HFF-Myc (cell line): ENCODE results near the gene WNT5B.
A peak's percentile ranks its signal among the peaks of the same experiment; 100 is the strongest.
"Not testable (repeated sequence)": the region's sequence is repeated elsewhere in the genome, so short reads cannot be mapped to it uniquely, and the experiment has no call there.

Source experiments
- DNase-seq: peaks from one replicate; pipeline ENCODE4 v3.0.0-alpha.2; 2011; ENCODE audit warnings: low read depth; ENCODE audit errors: extremely low read depth
- H3K4me3 ChIP-seq: replicated peaks from 2 replicates; pipeline ENCODE4 v1.5.1; 2011; ENCODE audit warnings: low read depth, mild to moderate bottlenecking, control low read depth, low read length
- TF ChIP-seq, protein P1 (sequence below): IDR thresholded peaks from 2 replicates; pipeline ENCODE4 v1.5.1; 2012; ENCODE audit warnings: mild to moderate bottlenecking, low read depth, low read length, control low read depth; ENCODE audit errors: missing control alignments

The WNT5B gene

DNA sequence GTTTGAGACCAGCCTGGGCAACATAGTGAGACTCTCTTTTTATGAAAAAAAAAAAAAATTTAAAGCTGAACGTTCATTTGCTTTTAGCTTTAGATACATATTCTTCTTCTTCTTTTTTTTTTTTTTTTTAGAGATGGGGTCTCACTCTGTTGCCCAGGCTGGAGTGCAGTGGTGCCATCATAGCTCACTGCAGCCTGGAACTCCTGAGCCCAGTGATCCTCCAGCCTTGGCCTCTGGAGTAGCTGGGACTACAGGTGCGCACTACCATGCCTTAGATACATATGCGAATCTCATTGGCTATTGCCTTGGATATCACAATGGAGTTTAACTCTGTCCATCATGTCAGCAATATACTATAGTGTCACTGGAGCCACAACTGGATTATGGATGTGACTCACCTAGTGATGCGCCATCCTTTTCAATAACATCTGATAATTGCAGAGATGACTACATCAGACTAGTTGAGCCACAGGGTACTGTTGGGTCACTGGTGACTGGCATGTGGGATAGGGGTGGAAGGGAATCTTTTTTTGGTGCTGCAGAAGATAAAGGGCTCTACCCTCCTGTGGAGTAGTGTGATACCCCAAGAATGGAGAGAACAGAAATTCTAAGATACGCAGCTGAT is 59.2 kb downstream of the WNT5B start:
- no peak for DNase-seq
- TF ChIP-seq, protein P1, sequence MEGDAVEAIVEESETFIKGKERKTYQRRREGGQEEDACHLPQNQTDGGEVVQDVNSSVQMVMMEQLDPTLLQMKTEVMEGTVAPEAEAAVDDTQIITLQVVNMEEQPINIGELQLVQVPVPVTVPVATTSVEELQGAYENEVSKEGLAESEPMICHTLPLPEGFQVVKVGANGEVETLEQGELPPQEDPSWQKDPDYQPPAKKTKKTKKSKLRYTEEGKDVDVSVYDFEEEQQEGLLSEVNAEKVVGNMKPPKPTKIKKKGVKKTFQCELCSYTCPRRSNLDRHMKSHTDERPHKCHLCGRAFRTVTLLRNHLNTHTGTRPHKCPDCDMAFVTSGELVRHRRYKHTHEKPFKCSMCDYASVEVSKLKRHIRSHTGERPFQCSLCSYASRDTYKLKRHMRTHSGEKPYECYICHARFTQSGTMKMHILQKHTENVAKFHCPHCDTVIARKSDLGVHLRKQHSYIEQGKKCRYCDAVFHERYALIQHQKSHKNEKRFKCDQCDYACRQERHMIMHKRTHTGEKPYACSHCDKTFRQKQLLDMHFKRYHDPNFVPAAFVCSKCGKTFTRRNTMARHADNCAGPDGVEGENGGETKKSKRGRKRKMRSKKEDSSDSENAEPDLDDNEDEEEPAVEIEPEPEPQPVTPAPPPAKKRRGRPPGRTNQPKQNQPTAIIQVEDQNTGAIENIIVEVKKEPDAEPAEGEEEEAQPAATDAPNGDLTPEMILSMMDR = no peak
- no peak overlapping the region for H3K4me3 ChIP-seq

DNA sequence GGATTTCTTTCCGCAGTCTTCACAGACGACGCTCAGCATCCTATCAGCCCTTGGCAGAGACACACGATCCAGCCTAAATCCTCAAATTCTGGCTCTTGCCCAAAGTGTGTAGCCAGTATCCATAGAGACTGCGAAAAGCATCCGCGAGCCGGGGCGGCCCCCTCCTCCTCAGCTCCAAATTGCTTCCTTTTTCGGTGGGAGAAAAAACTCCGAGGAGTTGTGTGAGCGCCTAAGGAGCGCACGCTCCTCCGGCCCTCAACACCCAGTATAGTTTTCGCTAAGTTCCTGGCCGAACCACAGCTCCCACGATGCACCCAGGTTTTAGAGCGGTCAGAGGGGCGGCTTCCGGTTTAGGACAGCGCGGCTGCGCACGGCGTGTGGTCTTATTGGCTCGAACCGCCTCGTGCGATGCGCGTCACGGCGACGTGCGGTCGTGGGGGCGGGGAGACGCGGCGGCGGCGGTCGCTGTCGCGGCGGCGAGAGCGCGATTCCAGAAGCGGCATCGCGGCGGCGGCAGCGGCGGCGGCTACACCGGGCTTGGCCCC is 61.6 kb downstream of the WNT5B start, which contains the start of gene ADIPOR2:
Gene ADIPOR2, plus strand, starts transcription at position 493 of the 545 bp plus-strand sequence. CDS start 63,274 bp downstream, outside the sequence.
- TF ChIP-seq, protein P1 = no peak
- DNase-seq = peak; percentile 91
- H3K4me3 ChIP-seq = peak within 1 kb of the TSS; percentile 91

DNA sequence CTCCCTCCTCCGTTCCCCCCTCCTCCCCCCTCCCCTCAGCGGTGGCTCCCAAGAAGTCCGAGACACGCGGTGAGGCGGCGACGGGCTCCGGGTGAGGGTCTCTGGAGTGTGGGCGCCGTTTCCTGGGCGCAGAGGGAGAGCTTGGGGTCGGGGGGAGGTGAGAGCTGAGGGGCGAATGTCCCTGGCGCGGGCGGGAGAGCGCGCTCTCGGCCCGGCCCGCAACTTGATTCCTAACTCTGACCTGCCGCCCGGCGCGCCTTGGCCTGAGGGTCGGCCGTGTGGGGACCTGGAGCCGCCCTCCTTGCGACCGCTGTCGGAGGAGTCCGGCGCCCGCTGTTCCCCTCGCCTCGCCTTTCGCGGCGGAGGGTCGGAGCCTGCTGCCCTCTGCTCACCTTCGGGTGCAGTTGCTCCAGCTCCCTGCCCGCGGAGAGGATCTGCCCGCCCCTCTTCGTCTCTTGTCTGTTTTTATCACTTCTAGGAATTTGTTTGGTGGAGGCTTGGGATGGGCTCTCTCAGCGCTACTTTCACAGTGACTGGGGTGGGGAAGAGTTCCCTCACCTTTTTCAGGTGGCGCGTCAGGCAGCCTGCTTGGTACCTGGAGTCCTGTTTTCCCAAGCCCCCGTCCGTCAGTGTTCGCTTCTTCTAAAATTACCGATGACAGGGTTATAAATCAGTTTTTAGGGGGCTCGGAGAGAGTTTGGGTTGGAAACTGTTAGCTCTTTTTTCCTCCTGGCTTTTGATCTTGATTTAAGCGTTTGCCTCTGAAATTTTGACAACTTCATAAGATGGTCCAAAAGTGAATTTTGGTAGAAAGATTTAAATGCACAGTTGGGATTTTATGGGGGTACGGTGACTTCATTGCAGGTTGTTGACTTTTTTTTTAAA is 62.3 kb downstream of the WNT5B start:
- TF ChIP-seq, protein P1 = no peak
- peak overlapping the region; percentile 91 for H3K4me3 ChIP-seq
- no peak for DNase-seq

DNA sequence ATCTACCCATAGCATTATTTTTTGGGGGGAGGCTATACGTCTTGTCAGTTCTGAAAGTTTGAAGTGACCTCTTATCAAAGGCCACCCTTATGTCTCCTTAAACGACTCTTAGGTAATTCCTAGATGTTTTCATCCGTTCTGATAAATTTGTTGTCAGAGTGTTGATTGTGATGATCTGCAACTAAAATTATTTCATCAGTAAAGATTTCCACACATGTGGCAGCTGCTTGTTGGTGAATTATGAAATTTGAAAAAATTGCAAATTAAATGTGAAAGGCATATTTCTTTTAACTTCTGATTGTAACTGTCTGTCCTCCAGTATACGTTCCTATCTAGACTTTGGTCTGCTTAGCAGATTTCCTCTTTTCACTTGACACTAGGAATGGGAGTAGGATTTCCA is 63.2 kb downstream of the WNT5B start:
- H3K4me3 ChIP-seq = peak overlapping the region; percentile 91
- DNase-seq = no peak
- TF ChIP-seq, protein P1 = no peak

DNA sequence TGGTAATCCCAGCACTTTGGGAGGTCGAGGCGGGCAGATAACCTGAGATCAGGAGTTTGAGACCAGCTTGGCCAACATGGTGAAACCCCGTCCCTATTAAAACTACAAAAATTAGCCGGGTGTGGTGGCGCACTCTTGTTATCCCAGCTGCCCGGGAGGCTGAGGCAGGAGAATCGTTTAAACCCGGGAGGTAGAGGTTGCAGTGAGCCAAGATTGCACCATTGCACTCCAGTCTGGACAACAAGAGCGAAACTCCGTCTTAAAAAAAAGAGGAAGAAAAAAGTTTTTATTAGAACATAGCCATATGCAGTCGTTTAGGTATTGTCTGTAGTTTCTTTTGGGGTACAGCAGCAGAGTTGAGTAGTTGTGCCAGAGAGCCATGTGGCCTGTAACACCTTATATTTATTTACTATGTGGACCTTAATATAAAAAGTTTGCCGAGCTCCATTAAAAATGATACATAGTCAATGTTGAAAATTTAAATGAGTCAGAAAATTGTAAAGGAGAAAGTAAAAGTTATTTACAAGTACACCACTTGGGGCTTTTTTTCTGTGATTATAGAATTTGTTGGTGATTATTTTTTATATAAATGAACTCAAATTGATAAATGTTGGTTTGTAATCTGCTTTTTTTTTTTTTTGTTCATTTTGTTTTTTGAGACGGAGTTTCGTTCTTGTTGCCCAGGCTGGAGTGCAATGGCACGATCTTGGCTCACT is 64.0 kb downstream of the WNT5B start:
- H3K4me3 ChIP-seq = 0 out of 2 replicates have a peak overlapping the region, but pooled peaks have one; percentile 91
- no peak for DNase-seq
- TF ChIP-seq, protein P1 = no peak

DNA sequence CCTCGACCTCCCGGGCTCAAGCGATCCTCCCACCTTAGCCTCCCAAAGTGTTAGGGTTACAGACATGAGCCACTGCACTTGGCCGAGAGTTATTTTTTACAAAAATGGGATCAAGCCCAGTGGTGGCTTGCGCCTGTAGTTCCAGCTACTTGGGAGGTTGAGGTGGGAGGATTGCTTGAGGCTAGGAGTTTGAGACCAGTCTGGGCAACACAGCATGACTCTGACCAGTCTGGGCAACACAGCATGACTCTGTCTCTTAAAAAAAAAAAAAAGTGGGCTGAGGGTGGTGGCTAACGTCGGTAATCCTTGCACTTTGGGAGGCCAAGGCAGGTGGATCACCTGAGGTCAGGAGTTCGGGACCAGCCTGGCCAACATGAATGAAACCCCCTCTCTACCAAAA is 66.1 kb downstream of the WNT5B start:
- not testable (repeated sequence) for DNase-seq, H3K4me3 ChIP-seq
